ENCODE data around the gene STX1B. TPM values are rescaled to one million over a fixed set of nuclear protein-coding genes. Genes with fewer than 3 reads are reported as not detected.

The STX1B gene
- total and polyA plus RNA-seq, 9 donors: 0.66 to 2.9 (median 1.6) TPM

DNA sequence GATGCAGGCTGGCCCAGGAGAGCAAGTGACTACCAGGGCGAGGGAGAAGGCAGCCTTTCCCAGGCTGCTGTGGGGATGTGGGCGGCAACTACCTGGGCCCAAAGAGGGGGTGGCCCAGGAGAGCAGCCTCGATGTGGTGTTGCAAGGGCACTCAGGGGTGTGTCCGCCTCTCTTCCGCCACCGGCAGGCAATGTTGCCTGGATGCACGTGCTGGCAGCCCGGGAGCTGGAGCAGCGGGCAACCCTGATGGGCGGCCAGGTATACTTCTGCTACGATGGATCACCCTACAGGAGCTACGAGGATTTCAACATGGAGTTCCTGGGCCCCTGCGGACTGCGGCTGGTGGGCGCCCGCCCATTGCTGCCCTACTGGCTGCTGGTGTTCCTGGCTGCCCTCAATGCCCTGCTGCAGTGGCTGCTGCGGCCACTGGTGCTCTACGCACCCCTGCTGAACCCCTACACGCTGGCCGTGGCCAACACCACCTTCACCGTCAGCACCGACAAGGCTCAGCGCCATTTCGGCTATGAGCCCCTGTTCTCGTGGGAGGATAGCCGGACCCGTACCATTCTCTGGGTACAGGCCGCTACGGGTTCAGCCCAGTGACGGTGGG is 22.8 kb downstream of the STX1B start:
- H3K4me3 ChIP-seq (ENCODE audit: low read length): no peak overlapping the region
- H3K27me3 ChIP-seq (ENCODE audit: control insufficient read depth, insufficient read depth, low read length): no peaks in the 10 kb centered on the region
- DNase-seq: no peak
- no peak overlapping the region for H3K27ac ChIP-seq (ENCODE audit: low read length)
- no peaks in the 10 kb centered on the region for H3K9me3 ChIP-seq (replicated peaks; ENCODE audit: control insufficient read depth, low read depth, low read length)
- H3K36me3 ChIP-seq (ENCODE audit: control insufficient read depth, insufficient read depth, low read length): peaks cover 42% of the 10 kb centered on the region
- peaks cover 21% of the 10 kb centered on the region for H3K4me1 ChIP-seq (ENCODE audit: control insufficient read depth, insufficient read depth, low read length)
- 91% methylated on average over 29 of the region's 30 CpGs for WGBS (ENCODE audit: insufficient coverage)

- peak; percentile 29 for DNase-seq
- Histone ChIP-seq H3K4me3 (ENCODE audit: low read length) (no peak overlapping the region), H3K36me3 (ENCODE audit: control insufficient read depth, insufficient read depth, low read length) (peaks cover 49% of the 10 kb centered on the region), H3K27ac (ENCODE audit: low read length) (no peak overlapping the region), H3K27me3 (ENCODE audit: control insufficient read depth, insufficient read depth, low read length) (no peaks in the 10 kb centered on the region), H3K9me3 (replicated peaks; ENCODE audit: control insufficient read depth, low read depth, low read length) (no peaks in the 10 kb centered on the region), H3K4me1 (ENCODE audit: control insufficient read depth, insufficient read depth, low read length) (peaks cover 21% of the 10 kb centered on the region)
- 88% methylated on average over 20 of the region's 29 CpGs for WGBS (ENCODE audit: insufficient coverage)
Observed at GRCh38 chr16:30986129-30986991, 24.1 kb downstream of the STX1B start.

DNA sequence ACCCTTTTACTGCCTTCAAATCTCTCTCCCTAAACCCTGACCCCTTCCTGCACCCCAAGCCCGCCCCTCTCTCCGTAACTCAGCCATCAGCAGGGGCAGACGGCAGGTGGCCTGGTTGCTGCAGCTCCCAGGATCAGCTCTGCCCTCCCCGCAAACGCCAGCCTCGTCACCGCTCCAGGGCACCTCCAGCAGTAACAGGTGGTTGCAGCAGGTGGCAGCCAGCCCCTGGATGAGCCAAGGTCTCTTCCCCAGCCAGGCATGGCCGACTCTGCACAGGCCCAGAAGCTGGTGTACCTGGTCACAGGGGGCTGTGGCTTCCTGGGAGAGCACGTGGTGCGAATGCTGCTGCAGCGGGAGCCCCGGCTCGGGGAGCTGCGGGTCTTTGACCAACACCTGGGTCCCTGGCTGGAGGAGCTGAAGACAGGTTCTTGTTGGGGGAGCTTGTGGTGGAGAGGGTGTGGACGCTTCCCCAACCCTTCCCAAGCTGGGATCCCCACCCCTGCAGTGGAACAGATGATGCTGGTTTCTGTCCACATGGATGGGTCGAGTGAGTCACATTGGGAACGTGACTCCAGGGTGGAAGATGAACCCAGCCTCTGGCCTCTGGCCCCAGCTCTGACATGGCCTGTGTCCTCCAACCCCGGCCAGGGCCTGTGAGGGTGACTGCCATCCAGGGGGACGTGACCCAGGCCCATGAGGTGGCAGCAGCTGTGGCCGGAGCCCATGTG is 24.9 kb downstream of the STX1B start:
- peak overlapping the region; percentile 65 for H3K27ac ChIP-seq (ENCODE audit: low read length)
- H3K4me1 ChIP-seq (ENCODE audit: control insufficient read depth, insufficient read depth, low read length): peaks cover 21% of the 10 kb centered on the region
- H3K27me3 ChIP-seq (ENCODE audit: control insufficient read depth, insufficient read depth, low read length): no peaks in the 10 kb centered on the region
- H3K36me3 ChIP-seq (ENCODE audit: control insufficient read depth, insufficient read depth, low read length): peaks cover 57% of the 10 kb centered on the region
- 46% methylated on average over 14 of the region's 20 CpGs for WGBS (ENCODE audit: insufficient coverage)
- no peaks in the 10 kb centered on the region for H3K9me3 ChIP-seq (replicated peaks; ENCODE audit: control insufficient read depth, low read depth, low read length)
- DNase-seq: peak; percentile 57
- peak overlapping the region; percentile 45 for H3K4me3 ChIP-seq (ENCODE audit: low read length)

GRCh38 chr16:30984669-30985400 is 25.6 kb downstream of the STX1B start, which contains the start of gene HSD3B7:
Gene HSD3B7, plus strand, starts transcription at chr16:30985207. Its CDS starts 452 bp downstream, at chr16:30985659.
- Histone ChIP-seq H3K27ac (ENCODE audit: low read length) (peak within 1 kb of the TSS; percentile 65), H3K4me3 (ENCODE audit: low read length) (peak within 1 kb of the TSS; percentile 45), H3K9me3 (replicated peaks; ENCODE audit: control insufficient read depth, low read depth, low read length) (no peaks in the 10 kb centered on the region), H3K36me3 (ENCODE audit: control insufficient read depth, insufficient read depth, low read length) (peaks cover 64% of the 10 kb centered on the region), H3K4me1 (ENCODE audit: control insufficient read depth, insufficient read depth, low read length) (peaks cover 21% of the 10 kb centered on the region), H3K27me3 (ENCODE audit: control insufficient read depth, insufficient read depth, low read length) (no peaks in the 10 kb centered on the region)
- WGBS (ENCODE audit: insufficient coverage): 24% methylated on average over 19 of the region's 24 CpGs
- DNase-seq: peak; percentile 91

DNA sequence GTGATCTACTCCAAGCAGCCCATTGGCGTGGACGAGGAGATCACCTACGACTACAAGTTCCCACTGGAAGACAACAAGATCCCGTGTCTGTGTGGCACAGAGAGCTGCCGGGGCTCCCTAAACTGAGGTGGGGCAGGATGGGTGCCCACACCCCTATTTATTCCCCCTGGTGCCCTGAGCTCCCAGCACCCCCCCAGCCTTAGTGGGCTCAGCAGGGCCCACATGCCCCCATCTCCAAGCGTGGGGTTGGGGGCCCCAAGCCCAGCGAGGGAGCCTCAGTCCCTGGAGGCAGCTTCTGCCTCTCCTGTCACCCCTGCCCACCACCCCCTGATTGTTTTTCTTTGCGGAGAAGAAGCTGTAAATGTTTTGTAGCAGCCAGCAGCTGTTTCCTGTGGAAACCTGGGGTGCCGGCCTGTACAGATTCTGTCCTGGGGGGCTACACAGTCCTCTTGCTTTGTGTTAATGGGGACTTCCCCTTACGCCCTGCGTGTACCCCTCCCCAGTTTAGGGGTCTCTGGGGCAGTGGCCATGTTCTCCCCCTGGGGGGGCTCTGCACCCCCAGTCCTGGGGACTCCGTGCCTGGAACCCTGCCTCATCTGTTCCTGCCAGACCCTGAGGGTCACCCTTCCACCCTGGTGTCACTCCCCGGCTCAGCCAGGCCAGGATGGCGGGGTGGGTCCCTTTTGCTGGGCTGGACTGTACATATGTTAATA is 26.4 kb downstream of the STX1B start:
- DNase-seq: peak; percentile 22
- peaks cover 66% of the 10 kb centered on the region for H3K36me3 ChIP-seq (ENCODE audit: control insufficient read depth, insufficient read depth, low read length)
- H3K4me3 ChIP-seq (ENCODE audit: low read length): no peak overlapping the region
- H3K9me3 ChIP-seq (replicated peaks; ENCODE audit: control insufficient read depth, low read depth, low read length): no peaks in the 10 kb centered on the region
- H3K27ac ChIP-seq (ENCODE audit: low read length): peak overlapping the region; percentile 13
- WGBS (ENCODE audit: insufficient coverage): 63% methylated on average over 11 of the region's 14 CpGs
- no peaks in the 10 kb centered on the region for H3K27me3 ChIP-seq (ENCODE audit: control insufficient read depth, insufficient read depth, low read length)
- H3K4me1 ChIP-seq (ENCODE audit: control insufficient read depth, insufficient read depth, low read length): peaks cover 21% of the 10 kb centered on the region

- no peak overlapping the region for H3K27ac ChIP-seq (ENCODE audit: low read length)
- peaks cover 70% of the 10 kb centered on the region for H3K36me3 ChIP-seq (ENCODE audit: control insufficient read depth, insufficient read depth, low read length)
- DNase-seq: no peak
- no peaks in the 10 kb centered on the region for H3K9me3 ChIP-seq (replicated peaks; ENCODE audit: control insufficient read depth, low read depth, low read length)
- 82% methylated on average over 25 of the region's 25 CpGs for WGBS (ENCODE audit: insufficient coverage)
- no peak overlapping the region for H3K4me3 ChIP-seq (ENCODE audit: low read length)
- peaks cover 21% of the 10 kb centered on the region for H3K4me1 ChIP-seq (ENCODE audit: control insufficient read depth, insufficient read depth, low read length)
- H3K27me3 ChIP-seq (ENCODE audit: control insufficient read depth, insufficient read depth, low read length): no peaks in the 10 kb centered on the region
Observed at GRCh38 chr16:30983289-30983889, 27.0 kb downstream of the STX1B start.

DNA sequence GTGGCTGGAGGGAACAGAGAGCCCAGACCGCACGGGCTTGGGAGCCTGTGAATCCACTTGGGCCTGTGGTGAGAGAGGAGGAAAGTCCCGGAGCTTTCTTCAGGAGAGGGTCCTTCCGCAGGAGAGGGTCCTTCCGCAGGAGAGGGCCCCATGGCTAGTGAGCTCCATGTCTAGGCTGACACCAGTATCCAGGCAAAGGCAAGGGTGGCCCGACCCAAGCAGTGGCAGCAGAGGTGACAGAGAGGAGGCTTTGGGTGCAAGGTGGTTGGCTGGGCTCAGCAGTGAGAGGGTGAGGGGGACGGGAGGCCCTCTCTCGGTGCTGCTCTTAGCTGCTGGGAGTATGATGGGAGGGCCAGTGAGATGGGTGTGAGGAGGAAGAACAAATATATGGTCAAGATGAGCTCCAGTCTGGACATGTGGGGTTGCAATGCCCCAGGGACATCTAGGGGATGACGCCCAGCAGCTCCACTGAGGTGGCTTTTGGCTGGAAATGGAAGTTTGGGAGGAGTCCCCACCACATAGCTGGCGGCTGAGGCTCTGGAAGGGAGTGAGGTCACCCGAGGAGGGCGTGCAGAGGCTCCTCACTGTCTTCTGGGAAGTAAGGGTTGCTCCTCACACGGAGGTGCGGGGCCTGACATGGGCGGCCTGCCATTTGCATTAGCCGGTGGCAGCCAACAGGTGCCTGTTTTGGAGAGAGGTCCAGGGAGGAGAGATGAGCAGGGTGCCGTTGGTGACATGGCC is 27.7 kb downstream of the STX1B start:
- Histone ChIP-seq H3K4me3 (ENCODE audit: low read length) (no peak overlapping the region), H3K9me3 (replicated peaks; ENCODE audit: control insufficient read depth, low read depth, low read length) (no peaks in the 10 kb centered on the region), H3K36me3 (ENCODE audit: control insufficient read depth, insufficient read depth, low read length) (peaks cover 73% of the 10 kb centered on the region), H3K27ac (ENCODE audit: low read length) (no peak overlapping the region), H3K27me3 (ENCODE audit: control insufficient read depth, insufficient read depth, low read length) (no peaks in the 10 kb centered on the region), H3K4me1 (ENCODE audit: control insufficient read depth, insufficient read depth, low read length) (peaks cover 21% of the 10 kb centered on the region)
- WGBS (ENCODE audit: insufficient coverage): 60% methylated on average over 12 of the region's 17 CpGs
- peak; percentile 82 for DNase-seq

- Histone ChIP-seq H3K4me1 (ENCODE audit: control insufficient read depth, insufficient read depth, low read length) (peaks cover 18% of the 10 kb centered on the region), H3K36me3 (ENCODE audit: control insufficient read depth, insufficient read depth, low read length) (peaks cover 79% of the 10 kb centered on the region), H3K9me3 (replicated peaks; ENCODE audit: control insufficient read depth, low read depth, low read length) (no peaks in the 10 kb centered on the region), H3K27ac (ENCODE audit: low read length) (no peak overlapping the region), H3K27me3 (ENCODE audit: control insufficient read depth, insufficient read depth, low read length) (no peaks in the 10 kb centered on the region), H3K4me3 (ENCODE audit: low read length) (no peak overlapping the region)
- 95% methylated on average over 14 of the region's 14 CpGs for WGBS (ENCODE audit: insufficient coverage)
- no peak for DNase-seq
Observed at GRCh38 chr16:30980959-30981358, 29.5 kb downstream of the STX1B start.

Measured in muscle of leg (tissue), 11 donors.